Left cardiac atrium (tissue), 4 donors: ENCODE measurements around the gene MARCHF7. TPM values are rescaled to one million over a fixed set of nuclear protein-coding genes. Genes with fewer than 3 reads are reported as not detected.
"Not testable (repeated sequence)": the region's sequence is repeated elsewhere in the genome, so short reads cannot be mapped to it uniquely, and the experiment has no call there.

Experiments used
- ATAC-seq, 2 donors: fragments of 200-7000 bp; cut with Tn5 transposase; one replicate each; pipeline ENCODE4 v1.9.1; 2020; ENCODE audit warnings: mild to moderate bottlenecking in 2 of 2, moderate library complexity in 2 of 2
- DNase-seq: peaks from one replicate; pipeline ENCODE4 v3.0.0-alpha.2; 2020
- intact Hi-C, 2 donors: fragments of 100-400 bp; cut with DNase I; formaldehyde crosslinking; loops; one replicate each; pipeline versions ENCODE4 v1.14.1 to v1.15.1; 2022 to 2023
- long read RNA-seq: library from polyadenylated mRNA; unstranded; transcript quantifications from one replicate; pipeline ENCODE4 v2.0.0, GENCODE V29; 2021
- total RNA-seq, 2 donors: library from RNA; stranded (reverse); fragmentation: NEBNext Ultra II Directional; extraction: Animal tissue kit (Norgen Biotek cat#: 25700); gene quantifications; one replicate each; pipeline ENCODE4 v1.2.1, GENCODE V29; 2021
- donor health status: DM: no; HTN: yes; CAD: no.
- donor health status: DM: no; HTN: yes; CAD: no; lungs with severe emphysema.
- donor health status: DM: yes; HTN: yes; CAD: no.
- donor health status: Dilated cardiomyopathy.

MARCHF7 gene, protein sequence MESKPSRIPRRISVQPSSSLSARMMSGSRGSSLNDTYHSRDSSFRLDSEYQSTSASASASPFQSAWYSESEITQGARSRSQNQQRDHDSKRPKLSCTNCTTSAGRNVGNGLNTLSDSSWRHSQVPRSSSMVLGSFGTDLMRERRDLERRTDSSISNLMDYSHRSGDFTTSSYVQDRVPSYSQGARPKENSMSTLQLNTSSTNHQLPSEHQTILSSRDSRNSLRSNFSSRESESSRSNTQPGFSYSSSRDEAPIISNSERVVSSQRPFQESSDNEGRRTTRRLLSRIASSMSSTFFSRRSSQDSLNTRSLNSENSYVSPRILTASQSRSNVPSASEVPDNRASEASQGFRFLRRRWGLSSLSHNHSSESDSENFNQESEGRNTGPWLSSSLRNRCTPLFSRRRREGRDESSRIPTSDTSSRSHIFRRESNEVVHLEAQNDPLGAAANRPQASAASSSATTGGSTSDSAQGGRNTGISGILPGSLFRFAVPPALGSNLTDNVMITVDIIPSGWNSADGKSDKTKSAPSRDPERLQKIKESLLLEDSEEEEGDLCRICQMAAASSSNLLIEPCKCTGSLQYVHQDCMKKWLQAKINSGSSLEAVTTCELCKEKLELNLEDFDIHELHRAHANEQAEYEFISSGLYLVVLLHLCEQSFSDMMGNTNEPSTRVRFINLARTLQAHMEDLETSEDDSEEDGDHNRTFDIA
- 10 to 100 TPM; 59.9 to 75.4 TPM for total RNA-seq
- long read RNA-seq, full-length matches to known transcripts: 51 of 151 reads
- long read RNA-seq, partial matches to known transcripts: 7 of 151 reads
- long read RNA-seq, other reads (novel, unspliced or antisense): 93 of 151 reads

DNA sequence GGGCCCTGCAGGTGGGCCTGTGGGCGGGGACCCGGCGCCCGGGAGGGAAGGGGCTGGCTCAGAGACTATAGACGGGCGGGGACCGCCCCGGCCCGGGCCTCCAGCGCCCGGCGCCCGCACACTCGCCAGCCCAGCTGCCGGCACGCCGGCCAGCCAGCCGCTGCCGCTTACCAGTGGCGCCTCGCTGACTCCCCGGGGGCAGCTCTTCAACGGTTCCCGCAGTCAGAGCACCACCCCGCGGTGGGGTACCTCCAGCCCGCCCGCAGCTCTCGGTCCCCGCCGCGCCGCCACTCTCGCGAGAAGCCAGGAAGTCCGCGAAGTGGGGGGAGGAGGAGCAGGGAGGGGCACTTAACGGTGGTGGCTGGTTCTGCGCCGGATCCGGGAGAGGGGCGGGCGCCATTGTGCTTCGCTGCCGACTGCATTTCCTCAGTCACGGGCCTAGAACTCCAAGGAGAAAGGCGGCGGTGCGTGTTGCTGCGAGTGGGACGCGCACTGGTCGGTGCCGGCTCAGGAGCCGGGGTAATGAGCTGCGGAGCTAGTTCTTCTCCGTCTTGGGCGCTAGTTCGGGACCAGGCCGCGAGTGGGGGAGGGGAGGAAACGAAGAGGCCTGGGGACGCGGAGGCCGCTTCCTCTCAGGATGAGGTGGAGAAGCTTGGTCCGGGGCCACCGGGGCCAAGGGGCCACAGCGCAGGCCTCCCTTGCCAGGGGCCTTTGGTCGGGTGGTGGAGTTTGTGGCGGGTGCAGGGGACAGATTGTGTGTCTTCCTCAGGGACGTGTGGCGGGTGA lies at the start of gene MARCHF7:
MARCHF7 (plus strand) TSS at position 364 of the 786 bp plus-strand sequence. CDS start 16,517 bp downstream, outside the sequence.
- intact Hi-C loops: loop anchor here (2.0 to 10.0 kb wide), 2 partner anchors 96 to 98 kb away; partner anchors contain the start of gene BAZ2B (in 2 of the 2)
- ATAC-seq: peak; percentile 98 to 99
- peak; percentile 96 for DNase-seq

DNA sequence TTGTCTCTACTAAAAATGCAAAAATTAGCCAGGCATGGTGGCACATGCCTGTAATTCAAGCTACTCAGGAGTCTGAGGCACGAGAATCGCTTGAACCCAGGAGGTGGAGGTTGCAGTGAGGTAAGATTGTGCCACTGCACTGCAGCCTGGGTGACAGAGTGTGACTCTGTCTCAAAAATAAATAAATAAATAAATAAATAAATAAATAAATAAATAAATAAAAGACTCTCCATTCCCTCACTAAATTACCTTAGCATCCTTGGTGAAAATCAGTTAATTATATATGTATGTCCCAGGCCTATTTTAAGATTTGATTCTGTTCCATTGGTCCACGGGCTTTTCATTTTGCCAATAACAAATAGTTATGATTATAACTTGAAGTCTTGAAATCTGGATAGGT lies 44.9 kb upstream of the MARCHF7 start:
- ATAC-seq, DNase-seq, intact Hi-C loops: not testable (repeated sequence)

DNA sequence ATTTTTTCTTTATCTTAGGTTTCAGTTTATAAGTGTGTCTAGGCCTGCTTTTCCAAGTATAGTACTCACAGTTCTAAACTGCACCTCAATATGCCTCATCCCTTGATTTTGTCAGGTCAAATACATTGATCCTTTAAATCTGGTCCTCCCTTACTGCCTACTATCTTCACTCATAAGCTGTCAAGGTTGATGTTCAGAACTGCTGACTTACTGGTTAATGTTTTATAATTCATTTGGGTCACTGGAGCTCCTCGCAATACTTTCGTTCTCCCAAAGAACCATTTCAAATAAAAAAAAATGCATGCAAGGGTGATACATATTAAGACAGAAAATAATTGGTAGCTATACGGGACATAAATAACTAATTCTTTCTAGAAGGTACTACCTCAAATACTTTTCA lies 41.3 kb upstream of the MARCHF7 start:
- no peak for ATAC-seq
- intact Hi-C loops: no loop called here

GRCh38 chr2:159677654-159678053 lies 34.7 kb upstream of the MARCHF7 start:
- ATAC-seq (no peak), DNase-seq (no peak)
- intact Hi-C loops: no loop called here

More for the DNA sequence above, 41.3 kb upstream of the MARCHF7 start:
- no peak for DNase-seq

GRCh38 chr2:159680692-159681091 lies 31.6 kb upstream of the MARCHF7 start:
- ATAC-seq: no peak
- no peak for DNase-seq
- intact Hi-C loops: no loop called here

DNA sequence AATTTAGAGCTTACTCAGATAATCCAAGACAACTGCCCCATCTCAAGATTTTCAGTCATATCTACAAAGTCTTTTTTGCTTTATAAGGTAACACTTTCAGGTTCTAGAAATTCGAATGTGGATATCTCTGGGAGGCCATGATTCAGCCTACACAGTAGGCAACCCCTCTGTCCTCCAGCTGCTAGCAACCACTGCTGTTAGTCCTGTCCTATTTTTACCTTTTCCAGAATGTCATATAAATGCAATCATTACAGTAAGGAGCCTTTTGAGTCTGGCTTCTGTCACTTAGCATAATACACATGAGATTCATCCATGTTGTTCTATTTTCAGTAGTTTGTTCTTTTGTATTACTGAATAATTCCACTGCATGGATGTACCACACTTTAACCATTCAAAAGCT lies 28.5 kb upstream of the MARCHF7 start:
- intact Hi-C loops: no loop called here

GRCh38 chr2:159684796-159685195 lies 27.5 kb upstream of the MARCHF7 start:
- intact Hi-C loops: no loop called here
- no peak for DNase-seq
- ATAC-seq: peak in 1 of 2 donors; percentile 35

More for the DNA sequence above, 28.5 kb upstream of the MARCHF7 start:
- DNase-seq: no peak
- ATAC-seq: no peak

GRCh38 chr2:159694500-159695040 lies 17.7 kb upstream of the MARCHF7 start:
- no peak for DNase-seq
- intact Hi-C loops: no loop called here
- no peak for ATAC-seq

DNA sequence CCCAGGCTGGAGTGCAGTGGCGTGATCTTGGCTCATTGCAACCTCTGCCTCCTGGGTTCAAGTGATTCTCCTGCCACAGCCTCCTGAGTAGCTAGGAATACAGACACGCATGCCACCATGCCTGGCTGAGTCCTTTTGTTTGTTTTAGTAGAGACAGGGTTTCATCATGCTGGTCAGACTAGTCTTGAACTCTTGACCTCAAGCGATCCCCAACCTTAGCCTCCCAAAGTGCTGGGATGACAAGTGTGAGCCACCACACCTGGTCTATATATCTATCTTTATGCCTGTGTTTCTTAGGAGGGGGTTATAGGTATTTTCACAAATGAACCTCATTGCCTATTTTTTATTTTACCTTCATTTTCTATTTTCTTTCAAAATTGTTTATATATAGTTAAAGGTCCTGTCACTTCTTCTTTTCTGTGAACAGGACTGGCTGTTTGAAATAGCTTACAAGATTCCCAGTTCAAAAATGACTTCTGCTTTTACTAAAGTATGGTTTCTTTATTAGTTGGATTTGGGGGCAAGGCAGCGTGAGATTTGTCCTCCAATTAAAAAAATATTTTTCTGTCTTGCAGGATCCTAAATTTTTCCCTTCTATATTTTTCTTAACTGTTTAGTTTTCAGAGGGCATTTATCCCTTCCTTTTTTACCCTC lies 16.4 kb upstream of the MARCHF7 start:
- intact Hi-C loops: no loop called here
- ATAC-seq: no peak
- no peak for DNase-seq

GRCh38 chr2:159703491-159703890 lies 8.8 kb upstream of the MARCHF7 start:
- no peak for DNase-seq
- intact Hi-C loops: no loop called here
- ATAC-seq: no peak

DNA sequence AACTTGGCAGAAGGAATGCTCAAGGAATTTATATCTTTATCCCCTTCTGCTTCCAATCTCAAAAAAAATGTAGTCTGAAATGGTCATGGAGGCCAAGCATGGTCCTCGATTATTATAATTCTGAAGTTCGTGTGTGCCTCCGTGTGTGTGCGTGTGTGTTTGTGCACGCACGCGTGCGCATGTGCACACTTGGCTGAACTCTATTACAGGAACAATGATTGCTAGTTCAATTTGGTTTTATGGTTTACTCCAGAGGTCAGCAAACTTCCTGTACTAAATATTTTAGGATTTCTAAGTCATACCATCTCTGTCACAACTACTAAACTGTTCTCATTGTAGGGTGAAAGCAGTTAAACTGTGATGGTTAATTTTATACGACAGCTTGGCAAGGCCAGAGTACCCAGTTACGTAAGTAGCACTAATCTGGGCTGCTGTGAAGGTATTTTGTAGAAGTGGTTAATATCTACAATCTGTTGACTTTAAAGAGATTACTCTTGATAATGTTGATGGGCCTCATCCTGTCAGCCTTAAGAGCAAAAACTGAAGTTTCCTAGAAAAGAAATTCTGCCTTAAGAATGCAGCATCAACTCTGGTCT lies 5.8 kb upstream of the MARCHF7 start:
- intact Hi-C loops: no loop called here
- DNase-seq (no peak), ATAC-seq (peak in 1 of 2 donors; percentile 50)

DNA sequence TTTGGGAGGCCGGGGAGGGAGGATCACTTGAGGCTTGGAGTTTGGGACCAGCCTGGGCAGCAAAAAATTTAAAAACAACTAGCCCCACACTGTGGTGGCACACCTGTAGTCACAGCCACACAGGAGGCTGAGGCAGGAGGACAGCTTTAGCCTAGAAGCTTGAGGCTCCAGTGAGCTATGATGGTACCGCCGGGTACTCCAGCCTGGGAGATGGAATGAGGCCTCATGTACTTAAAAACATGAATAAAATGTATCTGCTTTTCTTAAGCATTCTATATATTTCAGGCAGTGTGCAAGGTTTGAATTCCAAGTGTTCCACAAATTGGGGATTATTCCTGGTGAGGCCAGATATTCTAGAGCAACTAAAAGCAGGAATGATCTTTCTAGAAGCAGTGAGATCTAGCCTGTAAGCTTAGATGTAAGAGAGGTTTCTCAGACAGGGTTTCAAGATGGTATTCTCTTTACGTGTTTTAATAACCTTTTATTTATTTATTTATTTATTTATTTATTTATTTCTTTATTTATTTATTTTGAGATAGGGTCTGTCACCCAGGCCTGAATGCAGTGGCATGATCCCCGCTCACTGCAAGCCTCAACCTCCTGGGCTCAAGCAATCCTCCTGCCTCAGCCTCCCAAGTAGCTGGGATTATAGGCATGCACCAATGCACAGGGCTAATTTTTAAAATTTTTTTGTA lies 4.1 kb upstream of the MARCHF7 start:
- ATAC-seq: no peak
- intact Hi-C loops: no loop called here
- DNase-seq: no peak

- ATAC-seq: no peak
- intact Hi-C loops: loop anchor here in 1 of 2 donors (10.0 kb wide), 1 partner anchor 96 kb away; the partner anchor contains the start of gene BAZ2B
- DNase-seq: no peak
Observed at GRCh38 chr2:159710601-159711180, 1.6 kb upstream of the MARCHF7 start.

DNA sequence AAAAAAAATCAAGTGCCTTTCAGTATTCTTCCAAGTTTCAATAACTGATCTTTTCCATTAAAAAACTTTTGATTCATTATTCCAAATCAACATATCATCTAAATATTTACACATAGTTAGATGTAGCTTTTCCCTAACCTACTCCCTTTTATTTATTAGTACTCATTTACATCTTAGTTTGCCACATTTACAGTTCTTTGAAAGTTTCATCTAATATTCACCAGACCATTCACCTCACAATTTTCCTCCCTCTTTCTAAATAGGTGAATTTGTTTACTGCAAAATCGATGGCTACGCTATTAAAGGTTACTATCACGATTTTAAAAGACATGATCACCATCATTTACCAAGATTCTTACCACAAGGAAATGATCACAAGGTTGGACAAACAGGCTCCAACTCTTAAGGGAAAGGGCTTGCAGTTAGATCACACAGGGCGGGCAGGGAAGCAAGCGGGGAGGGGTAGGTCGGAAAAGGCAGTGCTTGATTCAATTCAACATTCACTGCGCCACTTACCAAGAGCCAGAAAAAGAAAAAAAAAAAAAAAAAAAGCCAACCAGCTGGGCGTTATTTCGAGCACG lies 654 bp upstream of the MARCHF7 start:
- ATAC-seq (no peak), DNase-seq (no peak)
- intact Hi-C loops: loop anchor here (2.0 to 10.0 kb wide), 2 partner anchors 95 to 97 kb away; partner anchors contain the start of gene BAZ2B (in 2 of the 2)

DNA sequence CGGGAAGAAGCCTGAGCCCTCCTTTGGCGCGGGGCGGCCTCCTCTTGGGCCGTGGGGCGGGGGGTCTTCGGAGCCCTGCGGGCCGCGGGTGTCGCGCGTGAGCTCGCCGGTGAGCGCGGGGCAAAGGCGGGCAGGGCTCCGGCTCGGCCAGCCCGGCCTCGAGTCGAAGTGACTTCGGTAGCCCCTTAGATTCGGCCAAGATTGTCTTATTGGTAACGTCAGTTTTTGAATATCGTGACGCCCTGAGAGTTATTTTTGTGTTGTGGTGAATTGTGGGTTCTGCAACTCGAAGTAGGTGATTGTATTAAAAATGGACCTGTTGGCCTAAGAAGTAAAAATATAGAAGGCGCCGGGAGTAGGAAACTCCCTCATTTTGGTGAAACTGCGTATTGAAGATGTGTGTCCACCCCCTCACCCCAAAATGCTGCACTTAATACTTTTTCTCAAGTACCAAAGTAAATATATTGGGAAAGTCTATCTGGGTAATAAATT lies 669 bp downstream of the MARCHF7 start:
- DNase-seq: no peak
- intact Hi-C loops: loop anchor here (2.0 to 10.0 kb wide), 2 partner anchors 96 to 98 kb away; partner anchors contain the start of gene BAZ2B (in 2 of the 2)
- peak; percentile 42 to 43 for ATAC-seq

DNA sequence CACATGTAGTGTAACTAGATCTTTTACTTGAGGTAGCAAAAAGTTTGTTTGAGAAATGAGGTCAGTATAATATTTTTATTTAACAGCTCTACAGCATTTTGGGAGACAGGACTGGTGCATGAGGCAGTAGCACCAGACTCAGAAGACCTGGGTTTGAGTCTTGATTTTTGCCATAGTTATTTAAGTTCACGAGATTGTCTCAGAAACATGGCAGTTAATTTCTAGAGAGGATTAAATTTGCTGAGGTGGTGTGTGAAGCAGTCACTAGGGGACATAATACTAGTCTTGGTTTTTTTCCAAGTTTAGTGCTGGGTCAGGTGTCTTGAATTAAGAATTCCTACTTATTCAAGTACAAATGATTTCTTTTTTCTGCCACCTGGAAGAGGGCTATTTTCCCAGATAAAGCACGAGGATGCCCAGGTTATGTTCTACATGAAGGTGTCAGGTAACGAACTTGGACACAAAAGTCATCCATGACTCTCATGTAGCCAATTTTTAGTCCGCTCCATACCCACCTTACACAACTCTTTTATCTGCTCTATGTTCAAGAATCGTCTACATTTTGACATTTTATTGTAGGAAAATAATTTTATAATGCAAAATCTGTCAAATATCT lies 1.4 kb downstream of the MARCHF7 start:
- ATAC-seq: no peak
- intact Hi-C loops: loop anchor here (2.0 to 10.0 kb wide), 2 partner anchors 97 to 99 kb away; partner anchors contain the start of gene BAZ2B (in 2 of the 2)
- no peak for DNase-seq
